Chondrocyte (in vitro differentiated cells): ENCODE results near the gene RNU2-1. TPM values are rescaled to one million over a fixed set of nuclear protein-coding genes. Genes with fewer than 3 reads are reported as not detected.
A peak's percentile ranks its signal among the peaks of the same experiment; 100 is the strongest.

Source experiments
- DNase-seq: peaks from one replicate; pipeline ENCODE4 v3.0.0; 2021; ENCODE audit warnings: mixed read lengths, low spot score
- H3K27ac Mint-ChIP-seq: one replicate; pipeline ENCODE4 v1.8.0; 2021; ENCODE audit warnings: mild to moderate bottlenecking, moderate library complexity, mixed read lengths; ENCODE audit not compliant: unreplicated experiment
- H3K27me3 Mint-ChIP-seq: 2 replicates; pipeline ENCODE4 v1.8.0; 2021; ENCODE audit warnings: low read depth, mixed read lengths
- H3K36me3 Mint-ChIP-seq: 2 replicates; pipeline ENCODE4 v1.8.0; 2021; ENCODE audit warnings: low read depth, mixed read lengths
- H3K4me1 Mint-ChIP-seq: 2 replicates; pipeline ENCODE4 v1.8.0; 2021; ENCODE audit warnings: low read depth, mild to moderate bottlenecking, mixed read lengths
- H3K4me3 Mint-ChIP-seq: one replicate; pipeline ENCODE4 v1.8.0; 2021; ENCODE audit warnings: mild to moderate bottlenecking, moderate library complexity, mixed read lengths; ENCODE audit not compliant: unreplicated experiment
- H3K9me3 Mint-ChIP-seq: 2 replicates; pipeline ENCODE4 v1.8.0; 2021; ENCODE audit warnings: low read depth, mixed read lengths
- total RNA-seq: library from RNA; stranded (reverse); gene quantifications from 3 replicates; pipeline ENCODE4 v1.2.1, GENCODE V29; 2021
- TF ChIP-seq, protein P1 (sequence below): fragments of 200-600 bp; sonication (generic); IDR thresholded peaks from 2 replicates; pipeline ENCODE4 v1.5.0; 2021; ENCODE audit warnings: antibody characterized with exemption, mild to moderate bottlenecking, moderate library complexity

Gene RNU2-1
- total RNA-seq, 1 donor from 2014 or later, result 2,934 TPM

GRCh38 chr17:43226393-43226792, 7.4 kb downstream of the RNU2-1 start:
- DNase-seq, result peak; percentile 7
- no peaks in the 10 kb centered on the region for H3K27me3 Mint-ChIP-seq
- peaks cover 2% of the 10 kb centered on the region for H3K36me3 Mint-ChIP-seq
- TF ChIP-seq, protein P1, sequence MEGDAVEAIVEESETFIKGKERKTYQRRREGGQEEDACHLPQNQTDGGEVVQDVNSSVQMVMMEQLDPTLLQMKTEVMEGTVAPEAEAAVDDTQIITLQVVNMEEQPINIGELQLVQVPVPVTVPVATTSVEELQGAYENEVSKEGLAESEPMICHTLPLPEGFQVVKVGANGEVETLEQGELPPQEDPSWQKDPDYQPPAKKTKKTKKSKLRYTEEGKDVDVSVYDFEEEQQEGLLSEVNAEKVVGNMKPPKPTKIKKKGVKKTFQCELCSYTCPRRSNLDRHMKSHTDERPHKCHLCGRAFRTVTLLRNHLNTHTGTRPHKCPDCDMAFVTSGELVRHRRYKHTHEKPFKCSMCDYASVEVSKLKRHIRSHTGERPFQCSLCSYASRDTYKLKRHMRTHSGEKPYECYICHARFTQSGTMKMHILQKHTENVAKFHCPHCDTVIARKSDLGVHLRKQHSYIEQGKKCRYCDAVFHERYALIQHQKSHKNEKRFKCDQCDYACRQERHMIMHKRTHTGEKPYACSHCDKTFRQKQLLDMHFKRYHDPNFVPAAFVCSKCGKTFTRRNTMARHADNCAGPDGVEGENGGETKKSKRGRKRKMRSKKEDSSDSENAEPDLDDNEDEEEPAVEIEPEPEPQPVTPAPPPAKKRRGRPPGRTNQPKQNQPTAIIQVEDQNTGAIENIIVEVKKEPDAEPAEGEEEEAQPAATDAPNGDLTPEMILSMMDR, result no peak
- no peak overlapping the region for H3K4me3 Mint-ChIP-seq
- H3K9me3 Mint-ChIP-seq, result no peaks in the 10 kb centered on the region
- no peaks in the 10 kb centered on the region for H3K4me1 Mint-ChIP-seq
- H3K27ac Mint-ChIP-seq, result no peak overlapping the region

DNA sequence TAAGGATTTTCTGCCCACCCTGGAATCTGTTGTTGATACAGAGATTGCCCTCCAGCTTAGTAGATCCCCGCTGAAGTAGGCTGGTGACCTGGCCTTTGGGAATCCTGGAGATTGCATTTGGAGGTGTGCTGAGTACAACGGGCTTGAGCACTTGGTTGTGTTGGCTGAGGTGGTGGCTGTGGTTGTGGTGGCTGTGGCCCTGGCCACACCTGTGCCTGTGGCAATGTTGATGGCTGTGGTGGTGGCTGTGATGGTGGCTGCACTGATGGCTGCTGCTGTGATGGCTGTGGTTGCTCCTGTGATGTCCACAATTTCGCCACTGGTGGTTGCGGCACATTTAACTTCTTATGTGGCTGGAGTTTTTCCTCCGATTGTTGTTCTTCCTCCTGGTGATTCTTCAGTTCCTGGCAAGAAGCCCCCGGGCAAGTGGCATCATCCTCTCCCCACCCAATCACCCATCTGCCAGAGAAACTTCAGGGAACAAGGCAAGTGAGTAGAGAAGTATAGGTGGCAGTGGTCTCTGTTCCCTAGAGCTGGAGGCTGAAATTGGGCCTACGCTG, 9.6 kb downstream of the RNU2-1 start:
- H3K9me3 Mint-ChIP-seq, result no peaks in the 10 kb centered on the region
- TF ChIP-seq, protein P1, result no peak
- H3K27ac Mint-ChIP-seq, result no peak overlapping the region
- peak; percentile 50 for DNase-seq
- H3K27me3 Mint-ChIP-seq, result no peaks in the 10 kb centered on the region
- H3K4me1 Mint-ChIP-seq, result peaks cover 3% of the 10 kb centered on the region
- H3K36me3 Mint-ChIP-seq, result peaks cover 6% of the 10 kb centered on the region
- H3K4me3 Mint-ChIP-seq, result no peak overlapping the region

DNA sequence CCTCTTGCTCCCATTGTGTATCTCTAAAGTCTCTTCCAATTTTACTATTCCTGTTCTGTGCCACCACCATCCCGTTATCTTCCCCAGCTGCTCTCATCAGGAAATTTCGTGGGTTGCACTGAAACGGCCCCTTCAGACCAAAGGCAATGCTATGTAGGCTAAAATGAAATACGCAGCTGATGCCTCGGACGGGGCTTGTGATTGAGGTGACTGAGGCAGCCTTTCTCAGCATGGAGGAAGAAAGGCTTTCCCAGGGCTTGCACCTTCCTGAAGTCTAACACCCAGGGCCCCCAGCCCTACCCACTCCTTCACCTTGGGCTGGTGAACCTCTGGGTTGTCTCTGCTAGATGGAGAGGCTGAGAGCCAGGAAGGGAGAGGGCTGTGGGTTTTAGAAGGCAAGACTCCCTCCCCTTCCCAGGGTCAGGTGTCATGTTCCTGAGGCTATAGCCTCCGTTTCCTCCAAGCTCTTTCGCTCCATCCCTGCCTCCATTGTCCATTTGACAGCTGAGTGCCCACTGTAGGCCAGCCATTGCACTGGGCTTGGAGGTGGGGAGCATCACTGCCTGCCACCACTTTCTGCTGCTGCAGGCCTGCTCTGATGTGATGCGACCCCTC, 13.2 kb downstream of the RNU2-1 start:
- Mint-ChIP-seq H3K4me1 (peaks cover 3% of the 10 kb centered on the region), H3K27me3 (no peaks in the 10 kb centered on the region), H3K36me3 (peaks cover 16% of the 10 kb centered on the region), H3K4me3 (no peak overlapping the region), H3K9me3 (no peaks in the 10 kb centered on the region), H3K27ac (no peak overlapping the region)
- TF ChIP-seq, protein P1, result no peak
- DNase-seq, result peak; percentile 46

DNA sequence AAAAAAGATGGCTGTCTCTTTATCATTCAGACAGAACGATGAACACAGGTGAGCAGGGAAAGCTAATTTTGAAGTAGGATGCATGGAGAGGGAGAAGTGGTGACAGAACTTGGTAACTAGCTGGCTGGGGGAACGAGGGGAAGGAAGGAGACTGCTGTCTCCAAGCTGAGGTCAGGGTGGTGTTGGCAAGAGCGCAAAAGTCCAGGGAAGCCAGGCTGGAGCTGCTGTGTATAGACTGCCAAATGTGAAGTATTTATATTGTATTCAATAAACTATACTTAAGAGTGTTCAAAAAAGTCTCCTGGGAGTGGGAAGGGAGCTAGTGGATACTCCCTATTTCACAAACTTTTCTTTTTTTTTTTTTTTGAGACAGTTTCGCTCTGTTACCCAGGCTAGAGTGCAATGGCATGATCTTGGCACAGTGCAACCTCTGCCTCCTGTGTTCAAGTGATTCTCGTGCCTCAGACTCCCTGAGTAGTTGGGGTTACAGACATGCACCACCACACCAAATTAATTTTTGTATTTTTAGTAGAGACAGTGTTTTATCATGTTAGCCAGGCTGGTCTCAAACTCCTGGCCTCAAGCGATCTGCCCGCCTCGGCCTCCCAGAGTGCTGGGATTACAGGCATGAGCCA, 13.9 kb downstream of the RNU2-1 start:
- H3K4me3 Mint-ChIP-seq, result no peak overlapping the region
- peaks cover 3% of the 10 kb centered on the region for H3K4me1 Mint-ChIP-seq
- no peak overlapping the region for H3K27ac Mint-ChIP-seq
- peaks cover 17% of the 10 kb centered on the region for H3K36me3 Mint-ChIP-seq
- H3K27me3 Mint-ChIP-seq, result no peaks in the 10 kb centered on the region
- TF ChIP-seq, protein P1, result no peak
- DNase-seq, result peak; percentile 15
- H3K9me3 Mint-ChIP-seq, result no peaks in the 10 kb centered on the region

- Mint-ChIP-seq H3K9me3 (no peaks in the 10 kb centered on the region), H3K36me3 (peaks cover 15% of the 10 kb centered on the region), H3K4me1 (peaks cover 3% of the 10 kb centered on the region), H3K27me3 (no peaks in the 10 kb centered on the region), H3K27ac (peak overlapping the region; percentile 17), H3K4me3 (no peak overlapping the region)
- TF ChIP-seq, protein P1, result no peak
- peak; percentile 12 for DNase-seq
Measured at GRCh38 chr17:43219001-43219400, 14.8 kb downstream of the RNU2-1 start.
